HEK293 (cell line): ENCODE data around the gene MUS81.

Experiments
- CTCF ChIA-PET: fragments of 350-600 bp; formaldehyde crosslinking; extraction: SDS; loops from one replicate; lab custom pipeline; 2021; ENCODE audit warnings: antibody characterized with exemption; lab: Yijun Ruan, JAX
- POLR2A ChIA-PET: fragments of 300-600 bp; formaldehyde crosslinking; extraction: SDS; loops from one replicate; lab custom pipeline; 2020; ENCODE audit warnings: antibody characterized with exemption, inconsistent platforms; lab: Yijun Ruan, JAX
- H3K27ac ChIP-seq: fragments of 200-500 bp; sonication (Bioruptor generic); 2 replicates; pipeline ENCODE4 v1.5.1; 2014; ENCODE audit warnings: low read depth, low read length, control low read depth, inconsistent platforms; ENCODE audit errors: extremely low read depth
- H3K36me3 ChIP-seq, 2 experiments: fragments of 200-500 bp in 1 of 2; sonication (Bioruptor generic) in 1 of 2; 1 replicate in 1 of 2; 2 replicates in 1 of 2; pipeline ENCODE4 v1.5.1; 2014 to 2017; ENCODE audit warnings: inconsistent platforms in 2 of 2, low read length in 2 of 2; ENCODE audit not compliant: control insufficient read depth in 2 of 2, insufficient read depth in 1 of 2
- H3K4me1 ChIP-seq: fragments of 200-500 bp; sonication (Bioruptor generic); 2 replicates; pipeline ENCODE4 v1.5.1; 2014; ENCODE audit warnings: mild to moderate bottlenecking, low read length, inconsistent platforms; ENCODE audit not compliant: control insufficient read depth, insufficient read depth
- H3K4me3 ChIP-seq: 2 replicates; pipeline ENCODE4 v1.5.1; 2011; ENCODE audit warnings: low read depth, mild to moderate bottlenecking, control low read depth, low read length, moderate library complexity
- H3K9me3 ChIP-seq: fragments of 200-500 bp; sonication (Bioruptor generic); 2 replicates; pipeline ENCODE4 v1.5.1; 2014; ENCODE audit warnings: low read depth, low read length, inconsistent platforms; ENCODE audit not compliant: control insufficient read depth, insufficient read depth
- FEZF1 ChIP-seq: fragments of 450-650 bp; formaldehyde crosslinking; IDR thresholded peaks from 2 replicates; pipeline ENCODE4 v1.5.1; 2016; ENCODE audit warnings: missing biosample characterization, missing genetic modification characterization
- HIC1 ChIP-seq: fragments of 450-650 bp; formaldehyde crosslinking; IDR thresholded peaks from 2 replicates; pipeline ENCODE4 v1.5.1; 2016; ENCODE audit warnings: missing biosample characterization, missing genetic modification characterization
- PATZ1 ChIP-seq: fragments of 450-650 bp; formaldehyde crosslinking; IDR thresholded peaks from 2 replicates; pipeline ENCODE4 v1.5.1; 2016; ENCODE audit warnings: missing biosample characterization, missing genetic modification characterization
- PRDM10 ChIP-seq: fragments of 450-650 bp; formaldehyde crosslinking; IDR thresholded peaks from 2 replicates; pipeline ENCODE4 v1.5.1; 2016; ENCODE audit warnings: missing biosample characterization, missing genetic modification characterization
- SCRT2 ChIP-seq: fragments of 450-650 bp; formaldehyde crosslinking; IDR thresholded peaks from 2 replicates; pipeline ENCODE4 v1.5.1; 2016; ENCODE audit warnings: missing biosample characterization, missing genetic modification characterization
- ZNF202 ChIP-seq: fragments of 450-650 bp; formaldehyde crosslinking; IDR thresholded peaks from 2 replicates; pipeline ENCODE4 v1.5.1; 2016; ENCODE audit warnings: missing biosample characterization, missing genetic modification characterization, borderline replicate concordance
- ZNF221 ChIP-seq: fragments of 450-650 bp; formaldehyde crosslinking; IDR thresholded peaks from 2 replicates; pipeline ENCODE4 v1.5.1; 2017; ENCODE audit warnings: missing biosample characterization, missing genetic modification characterization, borderline replicate concordance
- ZNF23 ChIP-seq: fragments of 450-650 bp; formaldehyde crosslinking; IDR thresholded peaks from 2 replicates; pipeline ENCODE4 v1.5.1; 2016; ENCODE audit warnings: missing biosample characterization, missing genetic modification characterization, borderline replicate concordance
- ZNF24 ChIP-seq: fragments of 450-650 bp; formaldehyde crosslinking; IDR thresholded peaks from 2 replicates; pipeline ENCODE4 v1.5.1; 2016; ENCODE audit warnings: missing biosample characterization, missing genetic modification characterization
- ZNF335 ChIP-seq: fragments of 450-650 bp; formaldehyde crosslinking; conservative IDR thresholded peaks from 2 replicates; pipeline ENCODE4 v1.5.1; 2016; ENCODE audit warnings: missing biosample characterization, missing genetic modification characterization
- ZNF354C ChIP-seq: fragments of 450-650 bp; formaldehyde crosslinking; IDR thresholded peaks from 2 replicates; pipeline ENCODE4 v1.5.1; 2016; ENCODE audit warnings: missing biosample characterization, missing genetic modification characterization, low read depth, borderline replicate concordance
- ZNF398 ChIP-seq: fragments of 450-650 bp; formaldehyde crosslinking; IDR thresholded peaks from 2 replicates; pipeline ENCODE4 v1.5.1; 2017; ENCODE audit warnings: missing biosample characterization, missing genetic modification characterization
- ZNF426 ChIP-seq: fragments of 450-650 bp; formaldehyde crosslinking; IDR thresholded peaks from 2 replicates; pipeline ENCODE4 v1.5.1; 2017; ENCODE audit warnings: missing biosample characterization, missing genetic modification characterization, mild to moderate bottlenecking, inconsistent platforms, moderate library complexity
- ZNF449 ChIP-seq: fragments of 450-650 bp; formaldehyde crosslinking; IDR thresholded peaks from 2 replicates; pipeline ENCODE4 v1.5.1; 2017; ENCODE audit warnings: missing biosample characterization, mild to moderate bottlenecking, missing genetic modification characterization, moderate library complexity
- ZNF510 ChIP-seq: fragments of 450-650 bp; formaldehyde crosslinking; IDR thresholded peaks from 2 replicates; pipeline ENCODE4 v1.5.1; 2018; ENCODE audit warnings: mild to moderate bottlenecking, missing genetic modification characterization, missing biosample characterization; ENCODE audit not compliant: insufficient replicate concordance
- ZNF529 ChIP-seq: fragments of 450-650 bp; formaldehyde crosslinking; IDR thresholded peaks from 2 replicates; pipeline ENCODE4 v1.5.1; 2017; ENCODE audit warnings: missing genetic modification characterization, missing biosample characterization; ENCODE audit not compliant: insufficient replicate concordance
- ZNF555 ChIP-seq: fragments of 450-650 bp; formaldehyde crosslinking; conservative IDR thresholded peaks from 2 replicates; pipeline ENCODE4 v1.5.1; 2017; ENCODE audit warnings: missing biosample characterization, mild to moderate bottlenecking, missing genetic modification characterization, inconsistent platforms
- ZNF623 ChIP-seq: fragments of 450-650 bp; formaldehyde crosslinking; IDR thresholded peaks from 2 replicates; pipeline ENCODE4 v1.5.1; 2016; ENCODE audit warnings: missing biosample characterization, missing genetic modification characterization
- ZNF629 ChIP-seq: fragments of 450-650 bp; formaldehyde crosslinking; IDR thresholded peaks from 2 replicates; pipeline ENCODE4 v1.5.1; 2017; ENCODE audit warnings: missing biosample characterization, missing genetic modification characterization
- ZNF670 ChIP-seq: fragments of 450-650 bp; formaldehyde crosslinking; IDR thresholded peaks from 2 replicates; pipeline ENCODE4 v1.5.1; 2016; ENCODE audit warnings: missing biosample characterization, missing genetic modification characterization, low read depth
- ZNF768 ChIP-seq: fragments of 450-650 bp; formaldehyde crosslinking; IDR thresholded peaks from 2 replicates; pipeline ENCODE4 v1.5.1; 2018; ENCODE audit warnings: missing biosample characterization, mild to moderate bottlenecking, missing genetic modification characterization
- ZNF791 ChIP-seq: fragments of 450-650 bp; formaldehyde crosslinking; IDR thresholded peaks from 2 replicates; pipeline ENCODE4 v1.5.1; 2016; ENCODE audit warnings: missing biosample characterization, missing genetic modification characterization
- ZNF843 ChIP-seq: fragments of 450-650 bp; formaldehyde crosslinking; IDR thresholded peaks from 2 replicates; pipeline ENCODE4 v1.5.1; 2016; ENCODE audit warnings: missing biosample characterization, missing genetic modification characterization

The MUS81 gene

GRCh38 chr11:65900899-65901180 is 40.6 kb downstream of the MUS81 start:
- no peaks in the 10 kb centered on the region for H3K4me1 ChIP-seq
- ChIA-PET POLR2A (interaction anchor here (0.7 to 4.9 kb wide), 5 partner anchors 11 to 43 kb away, joined by 3 to 74 read pairs (median 5); partner anchors contain the start of genes CCDC85B and FIBP), CTCF (interaction anchor here (0.6 to 3.8 kb wide), 6 partner anchors 11 to 302 kb away, joined by 4 to 40 read pairs (median 6); partner anchors contain the start of genes CCDC85B and FIBP)
- peaks cover 0 to 3% of the 10 kb centered on the region in 2 experiments; a peak in 1 of 3 replicates for H3K36me3 ChIP-seq
- H3K4me3 ChIP-seq: no peak overlapping the region
- no peak for TF ChIP-seq ZNF354C (tag by site-specific recombination)
- no peak for TF ChIP-seq PRDM10 (tag by site-specific recombination)
- no peak for TF ChIP-seq ZNF426 (tag by site-specific recombination)
- no peak for TF ChIP-seq FEZF1 (tag by site-specific recombination)
- no peak for TF ChIP-seq ZNF670 (tag by site-specific recombination)
- TF ChIP-seq ZNF398 (tag by site-specific recombination): no peak
- no peak for TF ChIP-seq ZNF529 (tag by site-specific recombination)
- H3K27ac ChIP-seq: no peak overlapping the region
- no peaks in the 10 kb centered on the region for H3K9me3 ChIP-seq

GRCh38 chr11:65903068-65903481 is 42.8 kb downstream of the MUS81 start:
- Histone ChIP-seq H3K36me3 (no peaks in the 10 kb centered on the region), H3K27ac (no peak overlapping the region), H3K4me1 (no peaks in the 10 kb centered on the region), H3K9me3 (no peaks in the 10 kb centered on the region), H3K4me3 (no peak overlapping the region)
- POLR2A ChIA-PET: interaction anchor here (0.6 to 2.0 kb wide), 4 partner anchors 12 to 35 kb away, joined by 3 to 7 read pairs (median 3); partner anchors contain the start of gene FIBP
- CTCF ChIA-PET: interaction anchor here (0.6 to 3.8 kb wide), 4 partner anchors 14 to 133 kb away, joined by 3 to 40 read pairs (median 17); partner anchors contain the start of genes CCDC85B and FIBP
- TF ChIP-seq ZNF202 (tag by site-specific recombination) (no peak), PATZ1 (tag by site-specific recombination) (no peak), ZNF449 (no peak), ZNF510 (tag by site-specific recombination) (no peak), ZNF670 (tag by site-specific recombination) (no peak), ZNF791 (tag by site-specific recombination) (no peak), ZNF629 (tag by site-specific recombination) (peak; percentile 33; the same call in 1 of the 2 replicates), ZNF768 (tag by site-specific recombination) (no peak), ZNF23 (tag by site-specific recombination) (no peak), ZNF843 (no peak), ZNF623 (tag by site-specific recombination) (no peak), SCRT2 (tag by site-specific recombination) (no peak), HIC1 (tag by site-specific recombination) (no peak), ZNF335 (tag by site-specific recombination) (no peak), ZNF221 (tag by site-specific recombination) (no peak), ZNF24 (tag by site-specific recombination) (no peak), ZNF555 (tag by site-specific recombination) (no peak)
